Ascending aorta (tissue), 2 donors: ENCODE data around the gene NRIP1. TPM values are rescaled to one million over a fixed set of nuclear protein-coding genes. Genes with fewer than 3 reads are reported as not detected.

Experiments
- DNase-seq, 2 donors: peaks; one replicate each; pipeline ENCODE4 v3.0.0-alpha.2; 2019; ENCODE audit warnings: low spot score in 2 of 2
- H3K27ac ChIP-seq, 2 donors: fragments of 200-600 bp; sonication (generic); one replicate each; pipeline ENCODE4 v1.5.1; 2016 to 2017; ENCODE audit warnings: mild to moderate bottlenecking in 1 of 2
- H3K27me3 ChIP-seq: fragments of 200-600 bp; sonication (generic); one replicate; pipeline ENCODE4 v1.5.1; 2017
- H3K36me3 ChIP-seq, 2 donors: fragments of 200-600 bp; sonication (generic); one replicate each; pipeline ENCODE4 v1.5.1; 2016
- H3K4me1 ChIP-seq, 2 donors: fragments of 200-600 bp; sonication (generic); one replicate each; pipeline ENCODE4 v1.5.1; 2016 to 2017; ENCODE audit warnings: mild to moderate bottlenecking in 1 of 2
- H3K4me3 ChIP-seq, 2 donors: fragments of 200-600 bp; sonication (generic); one replicate each; pipeline ENCODE4 v1.5.1; 2016 to 2017; ENCODE audit warnings: mild to moderate bottlenecking in 1 of 2
- H3K9me3 ChIP-seq, 2 donors: fragments of 200-600 bp; sonication (generic); one replicate each; pipeline ENCODE4 v1.5.1; 2016
- intact Hi-C: fragments of 100-400 bp; cut with DNase I; formaldehyde crosslinking; loops from one replicate; pipeline ENCODE4 v1.15.1; 2023
- total RNA-seq: library from RNA; depleted of rRNA; stranded (reverse); fragments of >200 nt; gene quantifications from one replicate; pipeline ENCODE4 v1.1.0, GENCODE V29; 2016
- TF ChIP-seq, protein P1 (sequence below), 3 experiments: fragments of 200-600 bp in 2 of 3; fragments of 450-650 bp in 1 of 3; sonication (generic) in 2 of 3; IDR thresholded peaks; one replicate each; pipeline ENCODE4 v1.5.1; 2016 to 2019; ENCODE audit warnings: antibody characterized with exemption in 3 of 3, mild to moderate bottlenecking in 1 of 3, moderate library complexity in 1 of 3

The NRIP1 gene
- total RNA-seq, 1 donor from 2014 or later, result 4.8 TPM

DNA sequence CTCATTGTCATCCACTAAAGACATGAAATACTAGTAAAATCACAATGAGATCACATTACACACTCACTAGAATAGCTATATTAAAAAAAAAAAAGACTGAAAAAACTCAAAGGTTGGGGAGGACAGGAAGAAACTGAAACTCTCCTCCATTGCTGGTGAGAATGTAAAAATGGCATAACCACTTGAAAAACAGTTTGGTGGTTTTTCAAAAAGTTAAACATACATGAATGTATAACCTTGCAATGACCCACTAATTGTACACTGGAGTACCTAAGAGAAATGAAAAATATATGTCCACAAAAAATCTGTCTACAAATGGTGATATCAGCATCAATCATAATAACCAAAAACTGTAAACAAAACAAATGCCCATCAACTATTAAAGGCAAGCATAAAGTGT, 44.0 kb downstream of the NRIP1 start:
- TF ChIP-seq, protein P1, sequence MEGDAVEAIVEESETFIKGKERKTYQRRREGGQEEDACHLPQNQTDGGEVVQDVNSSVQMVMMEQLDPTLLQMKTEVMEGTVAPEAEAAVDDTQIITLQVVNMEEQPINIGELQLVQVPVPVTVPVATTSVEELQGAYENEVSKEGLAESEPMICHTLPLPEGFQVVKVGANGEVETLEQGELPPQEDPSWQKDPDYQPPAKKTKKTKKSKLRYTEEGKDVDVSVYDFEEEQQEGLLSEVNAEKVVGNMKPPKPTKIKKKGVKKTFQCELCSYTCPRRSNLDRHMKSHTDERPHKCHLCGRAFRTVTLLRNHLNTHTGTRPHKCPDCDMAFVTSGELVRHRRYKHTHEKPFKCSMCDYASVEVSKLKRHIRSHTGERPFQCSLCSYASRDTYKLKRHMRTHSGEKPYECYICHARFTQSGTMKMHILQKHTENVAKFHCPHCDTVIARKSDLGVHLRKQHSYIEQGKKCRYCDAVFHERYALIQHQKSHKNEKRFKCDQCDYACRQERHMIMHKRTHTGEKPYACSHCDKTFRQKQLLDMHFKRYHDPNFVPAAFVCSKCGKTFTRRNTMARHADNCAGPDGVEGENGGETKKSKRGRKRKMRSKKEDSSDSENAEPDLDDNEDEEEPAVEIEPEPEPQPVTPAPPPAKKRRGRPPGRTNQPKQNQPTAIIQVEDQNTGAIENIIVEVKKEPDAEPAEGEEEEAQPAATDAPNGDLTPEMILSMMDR (IDR thresholded peaks at IDR 0.05), result no peak
- no peak for DNase-seq
- intact Hi-C loops, result no loop called here
- no peaks in the 10 kb centered on the region for H3K36me3 ChIP-seq
- no peak overlapping the region for H3K4me3 ChIP-seq
- H3K27ac ChIP-seq, result no peak overlapping the region
- no peaks in the 10 kb centered on the region for H3K27me3 ChIP-seq
- H3K9me3 ChIP-seq, result no peaks in the 10 kb centered on the region
- H3K4me1 ChIP-seq, result no peaks in the 10 kb centered on the region

DNA sequence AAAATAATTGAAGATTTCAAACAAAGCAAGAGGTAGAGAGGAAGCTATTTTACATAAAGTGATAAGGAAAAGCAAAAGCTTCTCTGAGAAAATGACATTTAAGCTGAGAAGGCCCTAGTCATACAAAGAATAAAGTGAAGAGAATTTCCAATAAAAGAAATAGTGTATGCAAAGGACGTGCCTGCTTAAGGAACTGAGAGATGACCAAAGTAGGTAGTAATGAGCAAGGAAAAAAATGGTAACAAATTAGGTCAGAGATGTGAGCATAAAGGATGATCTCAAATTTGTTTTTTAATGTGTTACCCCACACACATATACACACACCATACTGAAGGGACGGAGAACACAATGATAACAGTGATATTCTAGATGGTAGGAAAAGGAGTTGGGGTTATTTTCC, 46.4 kb downstream of the NRIP1 start:
- no peak for DNase-seq
- intact Hi-C loops, result no loop called here
- TF ChIP-seq, protein P1 (IDR thresholded peaks at IDR 0.05), result no peak
- Histone ChIP-seq H3K4me1 (no peaks in the 10 kb centered on the region), H3K27ac (no peak overlapping the region), H3K9me3 (no peaks in the 10 kb centered on the region), H3K36me3 (no peaks in the 10 kb centered on the region), H3K4me3 (no peak overlapping the region), H3K27me3 (no peaks in the 10 kb centered on the region)

DNA sequence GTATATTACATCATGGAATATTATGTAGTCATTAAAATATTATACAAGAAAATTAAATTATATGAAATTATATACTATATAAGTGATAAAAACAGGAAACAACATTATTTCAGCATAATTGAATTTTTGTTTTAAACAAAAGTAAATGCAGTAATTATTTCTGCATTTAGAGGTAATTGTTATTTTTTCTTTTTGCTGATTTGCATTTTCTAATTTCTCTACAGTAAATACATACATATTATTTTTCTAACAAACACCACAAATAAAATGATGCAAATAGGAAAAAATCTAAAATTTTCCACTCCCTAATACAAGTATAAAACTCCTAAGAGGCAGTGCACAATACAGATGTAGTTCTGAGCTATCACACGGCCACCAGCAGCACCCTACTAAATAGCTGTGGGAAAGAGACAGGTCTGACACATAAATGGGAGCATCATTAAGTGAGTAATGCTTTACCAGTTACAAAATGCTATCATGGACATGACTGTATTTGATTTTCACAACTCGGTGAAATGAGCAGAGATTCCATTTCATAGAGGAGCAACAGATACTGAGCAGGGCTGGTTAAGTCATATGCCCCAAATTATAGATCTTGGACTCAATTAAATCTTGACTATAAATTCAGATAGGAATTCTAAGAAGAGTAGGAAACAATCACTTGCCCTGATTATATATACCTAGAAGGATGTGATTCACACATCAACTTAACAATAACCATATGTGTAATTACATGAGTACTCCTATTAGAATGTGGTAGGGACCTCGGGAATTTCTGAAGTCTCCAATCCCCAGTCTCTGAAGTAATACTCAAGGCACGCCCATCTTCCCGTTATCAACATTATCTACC, 49.0 kb downstream of the NRIP1 start:
- Histone ChIP-seq H3K9me3 (no peaks in the 10 kb centered on the region), H3K4me1 (no peaks in the 10 kb centered on the region), H3K27ac (no peak overlapping the region), H3K27me3 (no peaks in the 10 kb centered on the region), H3K36me3 (no peaks in the 10 kb centered on the region), H3K4me3 (no peak overlapping the region)
- DNase-seq, result no peak
- TF ChIP-seq, protein P1 (IDR thresholded peaks at IDR 0.05), result no peak
- intact Hi-C loops, result no loop called here

DNA sequence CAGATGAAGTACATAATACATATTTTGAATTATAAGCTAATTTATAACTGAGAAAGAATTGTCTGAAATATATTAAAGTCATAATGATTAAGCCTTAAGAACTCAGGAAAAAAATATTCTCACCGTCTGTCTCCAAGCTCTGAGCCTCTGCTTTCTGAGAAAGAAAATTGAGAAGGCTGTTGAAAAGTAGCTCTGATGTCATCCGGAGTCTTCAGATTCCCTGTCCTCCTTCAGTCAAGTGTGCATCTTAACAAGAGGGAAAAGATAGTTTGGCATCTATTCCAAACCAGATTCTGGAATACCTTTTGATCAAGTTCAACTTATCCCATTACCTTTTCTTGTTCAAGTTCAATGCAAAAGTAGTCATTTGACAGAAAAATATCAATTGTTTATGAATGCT, 50.6 kb downstream of the NRIP1 start:
- no peaks in the 10 kb centered on the region for H3K9me3 ChIP-seq
- H3K4me3 ChIP-seq, result no peak overlapping the region
- H3K4me1 ChIP-seq, result no peaks in the 10 kb centered on the region
- TF ChIP-seq, protein P1 (IDR thresholded peaks at IDR 0.05), result no peak
- intact Hi-C loops, result no loop called here
- H3K27ac ChIP-seq, result no peak overlapping the region
- H3K36me3 ChIP-seq, result no peaks in the 10 kb centered on the region
- no peaks in the 10 kb centered on the region for H3K27me3 ChIP-seq
- DNase-seq, result no peak

DNA sequence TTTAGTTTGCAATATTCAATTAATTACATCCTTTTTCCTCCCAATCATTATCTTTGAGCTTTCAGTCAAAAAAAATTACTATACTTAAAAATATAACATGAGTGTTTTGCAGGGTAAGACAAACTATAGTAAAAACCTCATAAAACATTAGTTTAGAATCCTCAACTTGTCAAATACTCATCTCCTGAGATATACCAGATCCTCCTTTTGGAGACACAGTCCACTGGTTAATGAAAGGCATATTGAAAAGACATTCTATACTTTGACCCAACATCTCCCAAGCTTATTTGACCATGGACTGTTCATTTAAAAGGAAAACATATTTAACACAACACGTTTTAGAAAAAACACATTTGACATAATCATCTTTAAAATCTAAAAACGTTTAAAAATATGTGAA, 52.8 kb downstream of the NRIP1 start:
- intact Hi-C loops, result no loop called here
- no peak for DNase-seq
- no peaks in the 10 kb centered on the region for H3K27me3 ChIP-seq
- TF ChIP-seq, protein P1 (IDR thresholded peaks at IDR 0.05), result no peak
- H3K4me3 ChIP-seq, result no peak overlapping the region
- peaks cover 0 to 3% of the 10 kb centered on the region in 2 donors for H3K4me1 ChIP-seq
- no peak overlapping the region for H3K27ac ChIP-seq
- H3K36me3 ChIP-seq, result no peaks in the 10 kb centered on the region
- no peaks in the 10 kb centered on the region for H3K9me3 ChIP-seq
